H1 (cell line): Measurements from ENCODE around the gene FDXACB1. TPM values are rescaled to one million over a fixed set of nuclear protein-coding genes. Genes with fewer than 3 reads are reported as not detected.

Experiments used
- CHD7 ChIP-seq: fragments of 300-600 bp; sonication (generic); IDR thresholded peaks from 2 replicates; pipeline ENCODE4 v1.7.1; 2012; ENCODE audit warnings: low read length, moderate library complexity, mild to moderate bottlenecking, inconsistent platforms; ENCODE audit not compliant: insufficient replicate concordance
- NRF1 ChIP-seq: IDR thresholded peaks from 2 replicates; pipeline ENCODE4 v1.6.1; 2011; ENCODE audit warnings: mild to moderate bottlenecking, low read depth, low read length, improper control_type of control experiment
- RBBP5 ChIP-seq: IDR thresholded peaks from 2 replicates; pipeline ENCODE4 v1.7.1; 2012; ENCODE audit warnings: low read depth, mild to moderate bottlenecking, inconsistent platforms, low read length, moderate library complexity, borderline replicate concordance
- RNF2 ChIP-seq: fragments of 200-900, 300-1000 bp; sonication (generic); IDR thresholded peaks from 2 replicates; pipeline ENCODE4 v1.7.1; 2016; ENCODE audit warnings: borderline replicate concordance, low read depth, mild to moderate bottlenecking, antibody characterized with exemption, low read length; ENCODE audit not compliant: poor library complexity, severe bottlenecking; ENCODE audit errors: missing control alignments
- SIN3A ChIP-seq, 2 experiments: IDR thresholded peaks in 1 of 2; conservative IDR thresholded peaks in 1 of 2; 2 replicates each; pipeline ENCODE4 v1.6.1; 2011 to 2012; ENCODE audit warnings: low read length in 2 of 2, improper control_type of control experiment in 1 of 2, low read depth in 1 of 2, mild to moderate bottlenecking in 1 of 2
- SP1 ChIP-seq: IDR thresholded peaks from 2 replicates; pipeline ENCODE4 v1.6.1; 2011; ENCODE audit warnings: low read depth, low read length
- SUZ12 ChIP-seq: fragments of 200-600 bp; sonication (generic); IDR thresholded peaks from 2 replicates; pipeline ENCODE4 v1.6.1; 2012; ENCODE audit warnings: mild to moderate bottlenecking, inconsistent platforms, low read length, moderate library complexity, mixed read lengths
- polyA plus RNA-seq, 7 experiments: library from polyadenylated mRNA; depleted of rRNA in 3 of 7; stranded (reverse) in 5 of 7; unstranded in 2 of 7; fragments of >200 nt in 5 of 7; fragments of 200-250 nt in 2 of 7; gene quantifications; 1 replicate in 5 of 7; 2 replicates in 1 of 7; 4 replicates in 1 of 7; pipeline versions ENCODE4 v1.2.1 to v1.2.3, GENCODE V29; 2011 to 2013; ENCODE audit warnings: missing spikeins in 2 of 7, mixed read lengths in 2 of 7
- total RNA-seq: library from RNA; stranded (reverse); fragmentation: NEBNext Ultra II Directional; extraction: Animal tissue kit (Norgen Biotek cat#: 25700); gene quantifications from 2 replicates; pipeline ENCODE4 v1.2.1, GENCODE V29; 2021

Gene FDXACB1
- total and polyA plus RNA-seq, 2 of the 8 experiments (the other 6 are each of a cell fraction or from before 2014, with no cell fraction given) = 1.4 to 2.3 TPM

DNA sequence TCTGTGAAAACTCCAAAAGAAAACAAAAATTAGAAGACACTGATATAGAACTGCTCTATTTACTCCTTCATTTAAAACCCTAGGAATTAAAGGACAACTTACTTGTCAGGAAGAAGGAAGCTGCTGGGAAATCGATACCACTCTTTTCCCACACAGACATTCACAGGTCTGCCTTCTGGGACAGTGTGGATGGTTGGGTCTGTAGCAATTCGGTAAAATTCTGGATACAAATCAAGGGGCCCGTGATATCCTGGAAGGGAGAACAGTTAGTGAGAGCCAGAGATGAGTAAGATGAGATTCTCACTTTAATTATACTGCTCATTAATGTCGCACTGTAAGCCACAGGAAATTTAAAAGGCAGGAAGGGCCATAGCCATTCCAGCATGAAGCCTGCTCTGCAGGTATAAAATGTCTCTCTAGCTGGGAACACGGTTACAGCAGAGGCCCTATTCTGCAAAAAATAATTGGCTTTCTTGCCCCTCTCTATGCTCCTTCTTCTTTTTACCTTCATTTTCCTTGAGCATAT is 41.5 kb downstream of the FDXACB1 start (continued):
- no peak for TF ChIP-seq CHD7
- TF ChIP-seq RBBP5 = no peak
- no peak for TF ChIP-seq SUZ12
- no peak for TF ChIP-seq SP1
- no peak for TF ChIP-seq NRF1
- no peak for TF ChIP-seq SIN3A (conservative IDR thresholded peaks at IDR 0.05 in 1 of 2, IDR thresholded peaks at IDR 0.05 in 1 of 2; ENCODE audit: low read depth in 1 of 2, low read length in 2 of 2)
- no peak for TF ChIP-seq RNF2
